Mesodermal cell (in vitro differentiated cells): ENCODE measurements around the gene STYXL1.

Experiments used
- H3K27ac ChIP-seq: 2 replicates; pipeline ENCODE4 v1.7.0; 2013; ENCODE audit warnings: mild to moderate bottlenecking, low read depth, low read length, moderate library complexity; ENCODE audit not compliant: severe bottlenecking
- H3K36me3 ChIP-seq: 2 replicates; pipeline ENCODE4 v1.7.1; 2013; ENCODE audit warnings: mild to moderate bottlenecking, low read length, moderate library complexity; ENCODE audit not compliant: control insufficient read depth, insufficient read depth
- H3K4me1 ChIP-seq: one replicate; pipeline ENCODE4 v1.7.1; 2013; ENCODE audit warnings: mild to moderate bottlenecking, low read length; ENCODE audit not compliant: insufficient read depth, control insufficient read depth, poor library complexity, severe bottlenecking
- H3K4me3 ChIP-seq: 2 replicates; pipeline ENCODE4 v1.7.0; 2013; ENCODE audit warnings: low read length, control low read depth, mild to moderate bottlenecking; ENCODE audit not compliant: insufficient read depth, poor library complexity, severe bottlenecking; ENCODE audit errors: extremely low read depth
- H3K9me3 ChIP-seq: 2 replicates; pipeline ENCODE4 v1.7.1; 2013; ENCODE audit warnings: mild to moderate bottlenecking, low read length, moderate library complexity; ENCODE audit not compliant: control insufficient read depth
- WGBS, 2 experiments: methylation state at CpG; one replicate each; pipeline ENCODE4 v1.1.5; 2013; ENCODE audit warnings: missing lambda C conversion rate in 2 of 2; ENCODE audit not compliant: insufficient coverage in 2 of 2; 5-methylcytosine and 5-hydroxymethylcytosine counted together

Gene STYXL1

GRCh38 chr7:75971961-75972763 lies 75.6 kb downstream of the STYXL1 start:
- no peaks in the 10 kb centered on the region for H3K9me3 ChIP-seq
- WGBS, 2 experiments, result 89 to 92% methylated on average over 17 to 18 of the region's 19 CpGs
- no peak overlapping the region for H3K27ac ChIP-seq
- peaks cover 4% of the 10 kb centered on the region for H3K4me1 ChIP-seq
- peaks cover 30% of the 10 kb centered on the region for H3K36me3 ChIP-seq
- no peak overlapping the region for H3K4me3 ChIP-seq

DNA sequence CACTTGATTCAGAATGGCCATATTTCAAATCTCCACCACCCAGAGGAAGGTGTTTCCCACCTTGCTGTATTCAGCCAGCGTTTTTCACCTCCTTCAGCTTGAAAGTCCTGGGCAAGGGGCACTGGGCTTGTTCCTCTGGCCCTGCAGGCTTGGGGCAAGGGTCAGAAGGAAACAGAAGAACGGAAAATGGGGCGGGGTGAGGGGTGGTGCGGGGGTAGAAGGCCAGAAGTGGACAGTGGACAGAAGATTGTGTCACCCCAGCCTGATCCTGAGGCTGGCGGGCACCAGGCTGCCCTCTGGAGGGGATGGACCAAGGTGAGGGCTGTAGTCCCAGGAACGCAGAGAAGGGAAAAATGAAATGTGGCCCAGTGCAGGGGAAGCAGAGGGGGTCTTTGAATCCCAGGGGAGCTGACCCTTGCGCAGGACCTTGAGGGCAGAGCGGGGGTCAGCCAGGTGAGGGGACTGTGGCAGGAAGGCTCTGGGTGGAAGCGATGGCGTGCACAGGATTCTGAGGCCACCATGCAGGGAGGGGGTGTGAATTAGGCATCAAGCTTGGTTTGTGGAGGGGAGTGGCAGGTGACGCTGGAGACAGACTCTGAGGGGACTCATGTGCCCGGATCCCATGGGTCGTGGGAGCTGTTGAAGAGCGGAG lies 76.4 kb downstream of the STYXL1 start:
- WGBS, 2 experiments, result 91 to 96% methylated on average over 9 to 13 of the region's 14 CpGs
- no peaks in the 10 kb centered on the region for H3K9me3 ChIP-seq
- peaks cover 4% of the 10 kb centered on the region for H3K4me1 ChIP-seq
- no peak overlapping the region for H3K4me3 ChIP-seq
- H3K36me3 ChIP-seq, result peaks cover 30% of the 10 kb centered on the region
- H3K27ac ChIP-seq, result no peak overlapping the region

GRCh38 chr7:75969704-75970498 lies 77.9 kb downstream of the STYXL1 start:
- Histone ChIP-seq H3K4me3 (no peak overlapping the region), H3K4me1 (peaks cover 4% of the 10 kb centered on the region), H3K36me3 (peaks cover 35% of the 10 kb centered on the region), H3K27ac (no peak overlapping the region), H3K9me3 (no peaks in the 10 kb centered on the region)
- 93 to 97% methylated on average over 19 to 29 of the region's 30 CpGs for WGBS, 2 experiments

DNA sequence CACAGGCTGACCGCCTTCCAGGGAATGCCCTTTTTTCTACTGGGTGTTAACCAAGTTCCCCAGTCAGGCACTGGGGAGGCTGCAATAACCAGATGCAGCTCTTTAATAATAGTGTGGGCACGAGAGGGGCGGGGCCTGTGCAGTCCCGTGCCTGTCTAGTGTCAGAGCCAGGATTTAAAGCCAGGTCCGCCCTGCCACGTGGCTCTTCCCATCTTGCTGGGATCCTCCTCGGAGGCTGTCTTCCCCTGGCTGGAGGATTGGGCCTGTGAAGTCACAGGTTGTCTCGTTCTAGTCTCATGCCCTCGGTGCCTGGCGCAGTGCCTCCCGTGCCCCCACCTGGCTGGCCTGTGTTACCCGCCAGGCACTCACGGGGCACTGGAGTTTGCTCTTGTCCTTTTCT lies 78.6 kb downstream of the STYXL1 start:
- Histone ChIP-seq H3K4me1 (peaks cover 4% of the 10 kb centered on the region), H3K4me3 (no peak overlapping the region), H3K36me3 (peaks cover 34% of the 10 kb centered on the region), H3K9me3 (no peaks in the 10 kb centered on the region), H3K27ac (no peak overlapping the region)
- WGBS, 2 experiments, result 96 to 97% methylated on average over 12 to 13 of the region's 13 CpGs

DNA sequence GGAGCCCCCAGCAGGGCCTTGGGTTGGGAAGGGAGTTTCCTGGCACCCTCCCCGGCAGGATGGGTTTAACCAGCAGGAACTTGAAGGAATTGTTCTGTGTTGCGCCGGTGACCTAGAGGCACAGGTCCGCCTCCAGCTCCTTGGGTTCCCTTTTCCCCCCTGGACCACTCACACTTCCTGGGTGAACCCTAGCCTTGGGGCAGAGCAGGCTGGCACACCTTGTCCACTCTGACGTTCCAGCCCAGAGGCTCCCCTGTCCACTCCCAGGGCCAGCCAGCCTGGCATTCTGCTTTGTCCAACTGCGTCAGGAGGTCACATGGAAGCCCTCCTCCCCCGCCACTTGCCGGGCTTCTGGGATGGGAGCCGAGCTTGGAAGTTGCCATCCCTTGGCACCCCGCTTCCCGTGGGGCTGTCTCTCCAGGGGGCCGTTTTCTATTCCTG lies 79.2 kb downstream of the STYXL1 start:
- H3K27ac ChIP-seq, result no peak overlapping the region
- no peak overlapping the region for H3K4me3 ChIP-seq
- peaks cover 4% of the 10 kb centered on the region for H3K4me1 ChIP-seq
- H3K9me3 ChIP-seq, result no peaks in the 10 kb centered on the region
- WGBS, 2 experiments, result 96 to 100% methylated on average over 9 to 12 of the region's 12 CpGs
- peaks cover 30% of the 10 kb centered on the region for H3K36me3 ChIP-seq

GRCh38 chr7:75968012-75968411 lies 79.8 kb downstream of the STYXL1 start:
- Histone ChIP-seq H3K4me3 (no peak overlapping the region), H3K9me3 (no peaks in the 10 kb centered on the region), H3K27ac (no peak overlapping the region), H3K4me1 (peaks cover 4% of the 10 kb centered on the region), H3K36me3 (peaks cover 28% of the 10 kb centered on the region)
- 85 to 88% methylated on average over 9 to 10 of the region's 10 CpGs for WGBS, 2 experiments

DNA sequence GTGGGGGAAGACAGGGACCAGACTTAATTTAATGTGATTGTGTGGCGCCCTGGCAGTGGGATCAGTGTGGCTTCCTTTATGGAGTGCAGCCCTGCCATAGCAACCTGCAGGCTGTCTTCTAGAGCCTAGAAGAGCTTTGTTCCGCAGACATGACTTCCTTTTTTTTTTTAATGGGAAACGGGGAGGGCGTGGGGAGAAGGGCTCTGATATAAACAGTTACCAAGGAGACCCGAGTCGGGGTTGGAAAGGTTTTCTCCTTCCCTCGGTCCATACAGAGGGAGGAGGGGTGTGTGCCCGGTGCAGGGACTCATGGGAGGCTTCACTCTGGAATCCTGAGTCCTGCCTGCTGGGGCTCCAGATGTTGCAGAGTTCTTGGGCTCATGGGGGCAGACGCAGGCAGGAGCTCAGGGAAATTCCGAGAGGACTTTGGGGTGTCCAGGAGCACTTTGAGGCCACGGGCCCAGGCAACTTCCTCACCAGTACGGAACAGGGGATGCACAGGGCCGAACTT lies 80.3 kb downstream of the STYXL1 start:
- H3K36me3 ChIP-seq, result peaks cover 24% of the 10 kb centered on the region
- H3K27ac ChIP-seq, result no peak overlapping the region
- no peak overlapping the region for H3K4me3 ChIP-seq
- H3K4me1 ChIP-seq, result peaks cover 4% of the 10 kb centered on the region
- 87 to 94% methylated on average over 9 to 10 of the region's 13 CpGs for WGBS, 2 experiments
- H3K9me3 ChIP-seq, result no peaks in the 10 kb centered on the region

DNA sequence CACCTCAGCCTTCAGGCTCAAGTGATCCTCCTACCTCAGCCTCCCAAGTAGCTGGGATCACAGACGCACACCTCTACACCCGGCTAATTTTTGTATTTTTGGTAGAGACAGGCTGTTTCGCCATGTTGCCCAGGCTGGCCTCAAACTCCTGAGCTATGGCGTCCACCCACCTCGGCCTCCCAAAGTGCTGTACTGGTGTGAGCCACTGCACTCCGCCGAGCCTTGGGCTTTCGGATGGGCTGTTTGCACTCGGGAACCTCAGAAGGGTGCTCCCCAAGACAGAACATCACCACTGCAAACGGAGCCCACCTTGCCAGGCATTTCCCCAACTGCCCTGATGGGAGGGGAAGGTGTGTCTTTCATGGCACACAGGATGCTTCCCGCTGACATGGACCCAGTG lies 80.7 kb downstream of the STYXL1 start:
- no peaks in the 10 kb centered on the region for H3K9me3 ChIP-seq
- peaks cover 22% of the 10 kb centered on the region for H3K36me3 ChIP-seq
- WGBS, 2 experiments, result 88 to 96% methylated on average over 9 to 10 of the region's 11 CpGs
- H3K27ac ChIP-seq, result no peak overlapping the region
- no peak overlapping the region for H3K4me3 ChIP-seq
- peaks cover 4% of the 10 kb centered on the region for H3K4me1 ChIP-seq

DNA sequence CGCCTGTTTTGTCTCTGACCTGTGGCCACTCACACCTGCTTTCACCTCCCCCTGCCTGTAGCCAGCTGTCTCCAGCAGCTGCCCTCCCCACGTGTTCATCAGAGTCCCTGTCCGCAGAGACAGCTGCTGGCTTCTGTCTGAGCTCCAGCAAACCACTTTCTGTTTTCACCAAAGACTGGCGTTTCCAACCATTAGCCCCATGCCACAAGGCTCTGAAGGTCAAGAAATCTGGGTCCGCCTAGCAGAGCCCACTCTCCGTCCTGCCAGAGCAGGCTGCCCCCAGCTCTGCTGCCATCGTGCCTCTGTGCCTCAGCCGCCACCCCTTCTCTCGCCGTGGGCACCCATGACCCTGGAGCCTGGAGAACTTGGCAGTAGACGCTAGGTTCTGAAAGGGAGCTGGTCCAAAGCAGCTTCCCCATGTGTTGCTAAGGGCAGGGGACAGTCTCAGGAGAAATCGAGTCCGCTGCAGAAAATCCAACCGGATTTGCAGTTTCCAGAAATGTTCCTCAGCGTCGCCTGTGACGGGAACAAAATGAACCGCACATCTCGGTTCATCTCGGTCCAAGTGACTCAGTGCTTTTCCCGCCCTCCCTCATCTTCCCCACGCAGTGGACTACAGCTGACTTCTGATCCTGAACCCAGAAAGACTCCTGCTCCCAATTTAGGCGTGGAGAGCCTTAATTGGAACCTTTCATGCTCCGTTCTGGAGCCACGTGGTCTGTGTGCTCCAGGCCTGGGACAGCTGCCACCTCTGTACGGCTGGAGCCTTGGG lies 81.4 kb downstream of the STYXL1 start:
- no peaks in the 10 kb centered on the region for H3K9me3 ChIP-seq
- peaks cover 4% of the 10 kb centered on the region for H3K4me1 ChIP-seq
- H3K27ac ChIP-seq, result no peak overlapping the region
- 94% methylated on average over 24 to 26 of the region's 26 CpGs for WGBS, 2 experiments
- H3K4me3 ChIP-seq, result no peak overlapping the region
- peaks cover 24% of the 10 kb centered on the region for H3K36me3 ChIP-seq

GRCh38 chr7:75965617-75966016 lies 82.2 kb downstream of the STYXL1 start:
- WGBS, 2 experiments, result 86 to 93% methylated on average over 13 of the region's 13 CpGs
- H3K4me3 ChIP-seq, result no peak overlapping the region
- no peak overlapping the region for H3K27ac ChIP-seq
- peaks cover 4% of the 10 kb centered on the region for H3K4me1 ChIP-seq
- H3K9me3 ChIP-seq, result no peaks in the 10 kb centered on the region
- peaks cover 28% of the 10 kb centered on the region for H3K36me3 ChIP-seq
